Vagina (tissue), 2 donors: ENCODE data around the gene PRKAG2. TPM values are rescaled to one million over a fixed set of nuclear protein-coding genes. Genes with fewer than 3 reads are reported as not detected.
"Not testable (repeated sequence)": the region's sequence is repeated elsewhere in the genome, so short reads cannot be mapped to it uniquely, and the experiment has no call there.

ENCODE experiments used
- DNase-seq, 2 donors: peaks; one replicate each; pipeline ENCODE4 v3.0.0-alpha.2; 2017; ENCODE audit errors: extremely low spot score in 2 of 2
- H3K27ac ChIP-seq: fragments of 200-600 bp; sonication (generic); one replicate; pipeline ENCODE4 v1.5.1; 2019
- H3K27me3 ChIP-seq: fragments of 200-600 bp; sonication (generic); one replicate; pipeline ENCODE4 v1.5.1; 2019
- H3K36me3 ChIP-seq, 2 donors: fragments of 200-600 bp; sonication (generic); one replicate each; pipeline ENCODE4 v1.5.1; 2017 to 2019
- H3K4me1 ChIP-seq: fragments of 200-600 bp; sonication (generic); one replicate; pipeline ENCODE4 v1.5.1; 2019
- H3K4me3 ChIP-seq, 2 donors: fragments of 200-600 bp; sonication (generic); 1 replicate in 1 of 2; 2 replicates in 1 of 2; pipeline ENCODE4 v1.5.1; 2016 to 2019
- H3K9me3 ChIP-seq: fragments of 200-600 bp; sonication (generic); one replicate; pipeline ENCODE4 v1.5.1; 2019
- POLR2A ChIP-seq, 2 donors: fragments of 450-650 bp; IDR thresholded peaks; one replicate each; pipeline ENCODE4 v1.6.1; 2017; ENCODE audit warnings: antibody characterized with exemption in 2 of 2, mild to moderate bottlenecking in 2 of 2, moderate library complexity in 2 of 2
- POLR2AphosphoS5 ChIP-seq, 2 donors: sonication (generic); formaldehyde crosslinking; IDR thresholded peaks; one replicate each; pipeline ENCODE4 v1.9.0; 2017; ENCODE audit warnings: antibody characterized with exemption in 2 of 2, mild to moderate bottlenecking in 2 of 2, low read depth in 1 of 2; ENCODE audit not compliant: insufficient read depth in 1 of 2
- intact Hi-C: fragments of 100-400 bp; cut with DNase I; formaldehyde crosslinking; loops from one replicate; pipeline ENCODE4 v1.15.1; 2023
- total RNA-seq: library from RNA; depleted of rRNA; stranded (reverse); fragments of >200 nt; gene quantifications from one replicate; pipeline ENCODE4 v1.2.3, GENCODE V29; 2016
- TF ChIP-seq, protein P1 (sequence below), 3 experiments: fragments of 450-650 bp in 2 of 3; fragments of 200-600 bp in 1 of 3; sonication (generic) in 1 of 3; IDR thresholded peaks; one replicate each; pipeline ENCODE4 v1.5.1; 2017 to 2019; ENCODE audit warnings: antibody characterized with exemption in 3 of 3, mild to moderate bottlenecking in 2 of 3, moderate library complexity in 2 of 3

PRKAG2 gene
- total RNA-seq, 1 donor from 2014 or later: 25.0 TPM

DNA sequence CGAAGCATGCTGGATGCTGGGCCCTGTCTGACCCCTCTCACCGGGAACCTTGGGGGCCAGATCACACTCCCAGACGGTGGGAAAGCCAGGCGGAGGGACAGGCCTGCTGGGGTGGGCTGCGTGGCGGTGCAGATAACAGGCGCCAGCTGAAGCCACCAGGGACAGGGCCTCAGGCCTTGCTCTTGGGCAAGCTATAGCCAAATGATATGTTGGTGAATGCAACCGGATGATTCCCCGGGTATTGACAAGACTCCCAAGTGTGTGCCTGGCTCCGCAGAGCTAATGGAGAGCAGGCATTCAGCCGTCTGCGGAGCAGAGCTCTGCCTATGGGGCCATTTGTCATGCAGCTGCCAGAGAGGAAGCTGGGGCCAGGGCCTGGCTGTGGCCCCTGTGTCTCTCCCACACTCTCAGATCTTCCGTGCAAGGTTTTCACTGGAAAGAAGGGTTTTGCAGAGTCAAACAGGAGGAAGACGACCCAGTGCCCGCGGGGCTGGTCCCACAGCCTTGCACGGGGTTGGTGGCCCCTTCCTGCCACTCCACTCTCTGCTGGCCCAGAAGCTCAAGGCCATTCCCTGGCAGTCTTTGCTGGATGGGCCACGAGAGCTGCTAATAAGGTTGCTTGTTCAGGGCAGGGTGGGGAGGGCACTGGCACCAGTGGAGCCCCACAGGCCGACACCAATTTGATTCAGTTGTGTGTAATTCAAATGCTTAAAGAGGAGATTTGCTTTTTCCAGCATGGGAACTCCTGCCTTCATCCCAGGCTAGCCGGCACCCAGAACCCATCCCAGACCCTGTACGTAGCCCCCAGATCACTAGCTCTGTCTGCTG is 91.8 kb downstream of the PRKAG2 start:
- Histone ChIP-seq H3K36me3 (no peaks in the 10 kb centered on the region), H3K27me3 (no peaks in the 10 kb centered on the region), H3K9me3 (no peaks in the 10 kb centered on the region), H3K4me1 (peaks cover 12% of the 10 kb centered on the region), H3K4me3 (no peak overlapping the region), H3K27ac (no peak overlapping the region)
- TF ChIP-seq, protein P1, sequence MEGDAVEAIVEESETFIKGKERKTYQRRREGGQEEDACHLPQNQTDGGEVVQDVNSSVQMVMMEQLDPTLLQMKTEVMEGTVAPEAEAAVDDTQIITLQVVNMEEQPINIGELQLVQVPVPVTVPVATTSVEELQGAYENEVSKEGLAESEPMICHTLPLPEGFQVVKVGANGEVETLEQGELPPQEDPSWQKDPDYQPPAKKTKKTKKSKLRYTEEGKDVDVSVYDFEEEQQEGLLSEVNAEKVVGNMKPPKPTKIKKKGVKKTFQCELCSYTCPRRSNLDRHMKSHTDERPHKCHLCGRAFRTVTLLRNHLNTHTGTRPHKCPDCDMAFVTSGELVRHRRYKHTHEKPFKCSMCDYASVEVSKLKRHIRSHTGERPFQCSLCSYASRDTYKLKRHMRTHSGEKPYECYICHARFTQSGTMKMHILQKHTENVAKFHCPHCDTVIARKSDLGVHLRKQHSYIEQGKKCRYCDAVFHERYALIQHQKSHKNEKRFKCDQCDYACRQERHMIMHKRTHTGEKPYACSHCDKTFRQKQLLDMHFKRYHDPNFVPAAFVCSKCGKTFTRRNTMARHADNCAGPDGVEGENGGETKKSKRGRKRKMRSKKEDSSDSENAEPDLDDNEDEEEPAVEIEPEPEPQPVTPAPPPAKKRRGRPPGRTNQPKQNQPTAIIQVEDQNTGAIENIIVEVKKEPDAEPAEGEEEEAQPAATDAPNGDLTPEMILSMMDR (IDR thresholded peaks at IDR 0.05): no peak
- TF ChIP-seq POLR2AphosphoS5 (IDR thresholded peaks at IDR 0.05; ENCODE audit: insufficient read depth in 1 of 2, low read depth in 1 of 2): no peak
- no peak for TF ChIP-seq POLR2A (IDR thresholded peaks at IDR 0.05)
- intact Hi-C loops: loop anchor here (5.0 to 10.0 kb wide), 2 partner anchors 67 to 200 kb away; no protein-coding TSS in a partner anchor
- no peak for DNase-seq

DNA sequence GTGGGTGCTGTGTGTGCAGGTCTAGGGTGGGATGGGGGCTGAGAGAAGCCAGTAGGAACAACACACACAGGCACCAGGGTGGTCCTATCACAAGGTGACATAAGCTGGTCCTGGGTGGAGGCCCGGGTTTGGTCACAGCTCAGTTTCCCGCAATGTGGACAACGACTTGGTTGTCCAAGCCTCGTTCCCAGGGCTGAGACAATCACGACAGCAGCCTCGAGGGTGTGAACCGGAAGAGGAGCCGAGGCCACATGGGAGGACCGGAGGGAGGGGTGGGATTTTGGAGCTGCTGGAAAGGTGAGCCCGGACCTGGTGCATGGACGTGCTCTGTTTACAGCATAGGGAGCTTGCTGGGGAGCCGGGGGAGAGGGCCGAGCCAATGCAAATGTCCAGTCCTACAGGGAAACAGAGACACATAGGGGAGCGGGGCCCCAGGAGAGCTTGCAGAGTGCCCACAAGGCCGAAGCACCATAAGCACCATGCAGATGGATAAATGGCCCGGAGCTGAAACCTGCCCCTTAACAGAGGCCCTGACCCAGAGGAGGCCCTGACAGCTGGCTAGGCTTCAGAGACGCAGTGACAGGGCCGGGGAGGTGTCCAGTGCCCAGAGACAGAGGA is 92.8 kb downstream of the PRKAG2 start:
- Histone ChIP-seq H3K27ac (no peak overlapping the region), H3K27me3 (no peaks in the 10 kb centered on the region), H3K4me3 (no peak overlapping the region), H3K9me3 (no peaks in the 10 kb centered on the region), H3K36me3 (no peaks in the 10 kb centered on the region), H3K4me1 (peaks cover 12% of the 10 kb centered on the region)
- TF ChIP-seq POLR2A (IDR thresholded peaks at IDR 0.05): no peak
- no peak for DNase-seq
- intact Hi-C loops: loop anchor here (5.0 to 10.0 kb wide), 2 partner anchors 68 to 201 kb away; no protein-coding TSS in a partner anchor

DNA sequence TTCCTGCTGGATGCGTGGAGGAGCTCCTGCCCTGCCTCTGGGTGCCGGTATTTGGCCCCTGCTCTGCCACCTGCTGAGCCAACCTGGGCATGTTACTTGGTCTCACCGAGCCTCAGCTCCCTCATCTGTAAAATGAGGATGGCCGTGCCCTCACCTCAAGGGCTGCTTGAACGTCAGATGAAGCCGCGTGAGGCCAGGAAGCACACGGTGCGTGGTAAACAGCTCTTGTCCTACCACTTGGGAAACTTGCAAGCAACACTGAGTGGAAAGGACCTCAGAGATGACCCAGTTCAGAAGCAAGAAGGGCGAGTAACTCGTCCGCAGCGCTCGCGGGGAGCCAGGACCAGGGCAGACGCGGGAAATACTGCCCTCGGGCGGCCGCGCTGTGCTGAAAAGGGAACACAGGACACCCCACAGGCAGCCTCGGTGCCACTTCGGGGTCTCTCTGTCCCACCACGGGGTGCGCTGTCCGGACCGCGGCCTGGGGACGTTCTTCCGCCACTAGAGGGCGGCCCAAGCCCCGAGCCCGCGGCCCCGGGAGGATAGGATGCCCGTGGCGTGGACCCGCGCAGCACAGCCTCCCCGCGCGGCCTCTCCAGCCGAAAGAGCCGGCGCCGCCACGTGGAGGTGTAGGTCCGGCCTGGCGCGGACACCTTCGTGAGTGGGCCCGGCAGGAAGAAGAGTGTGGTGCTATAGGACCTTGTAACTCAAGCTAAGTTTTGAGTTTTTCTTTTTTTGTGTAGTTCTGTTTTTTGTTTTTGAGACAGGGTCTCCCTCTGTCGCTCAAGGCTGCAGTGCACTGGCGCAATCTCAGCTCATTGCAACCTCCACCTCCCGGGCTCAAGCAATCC is 94.1 kb downstream of the PRKAG2 start:
- no peak for DNase-seq
- H3K4me3 ChIP-seq: peak overlapping the region; percentile 29 to 39
- peak in 1 of 2 donors; percentile 45 for TF ChIP-seq POLR2AphosphoS5 (IDR thresholded peaks at IDR 0.05; ENCODE audit: insufficient read depth in 1 of 2, low read depth in 1 of 2)
- TF ChIP-seq POLR2A (IDR thresholded peaks at IDR 0.05): no peak
- TF ChIP-seq, protein P1 (IDR thresholded peaks at IDR 0.05): peak; percentile 60 to 93 (median 93)
- no peaks in the 10 kb centered on the region for H3K9me3 ChIP-seq
- peak overlapping the region; percentile 15 for H3K27ac ChIP-seq
- intact Hi-C loops: loop anchor here (5.0 to 10.0 kb wide), 2 partner anchors 69 to 202 kb away; no protein-coding TSS in a partner anchor
- H3K36me3 ChIP-seq: no peaks in the 10 kb centered on the region
- no peaks in the 10 kb centered on the region for H3K27me3 ChIP-seq
- H3K4me1 ChIP-seq: peaks cover 12% of the 10 kb centered on the region

DNA sequence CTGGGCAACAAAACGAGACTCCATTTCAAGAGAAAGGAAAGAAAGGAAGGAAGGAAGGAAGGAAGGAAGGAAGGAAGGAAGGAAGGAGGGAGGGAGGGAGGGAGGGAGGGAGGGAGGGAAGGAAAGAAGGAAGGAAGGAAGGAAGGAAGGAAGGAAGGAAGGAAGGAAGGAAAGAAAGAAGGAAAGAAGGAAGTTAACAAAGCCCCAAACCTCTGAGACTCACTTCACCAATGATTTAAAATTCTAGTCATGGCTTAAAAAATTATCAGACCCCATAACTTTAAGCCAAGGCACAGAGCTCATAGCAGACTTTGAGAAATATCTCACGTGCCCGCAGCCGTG is 94.7 kb downstream of the PRKAG2 start:
- H3K4me1 ChIP-seq: peaks cover 12% of the 10 kb centered on the region
- intact Hi-C loops: loop anchor here (5.0 to 10.0 kb wide), 2 partner anchors 70 to 203 kb away; no protein-coding TSS in a partner anchor
- H3K4me3 ChIP-seq, DNase-seq, H3K9me3 ChIP-seq, H3K27me3 ChIP-seq, H3K27ac ChIP-seq, H3K36me3 ChIP-seq: not testable (repeated sequence)

DNA sequence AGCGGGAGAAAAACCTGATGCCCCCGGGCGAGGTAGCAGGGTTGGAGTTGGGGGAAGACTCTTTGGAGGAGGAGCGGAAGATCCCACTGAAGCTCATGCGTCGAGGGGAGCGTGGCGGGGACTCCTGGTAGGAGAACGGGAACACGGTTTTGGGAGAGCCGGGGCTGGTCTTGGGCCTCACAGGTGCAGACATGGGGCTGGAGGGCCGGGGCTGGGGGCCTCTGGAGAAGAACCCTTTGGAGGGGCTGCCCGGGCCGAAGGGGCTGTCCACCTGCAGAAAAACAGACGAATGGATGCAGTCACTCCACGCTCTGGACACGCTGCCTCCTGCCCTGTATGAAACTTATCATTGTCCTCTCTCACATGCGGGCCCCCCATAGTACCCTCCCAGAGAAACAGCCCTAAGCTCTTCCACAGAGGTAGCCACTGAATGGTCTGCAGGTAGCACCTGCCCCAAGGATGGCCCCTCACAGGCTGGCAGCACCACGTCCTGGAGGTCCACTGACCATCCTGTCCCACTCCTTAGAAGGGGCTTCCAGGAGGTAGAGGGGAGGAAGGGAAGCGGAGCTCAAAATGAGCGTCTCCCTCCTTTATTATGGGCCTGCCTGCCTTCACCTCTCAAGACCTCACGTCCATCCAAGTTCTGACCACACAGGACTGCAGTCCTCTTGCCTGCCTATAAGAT is 95.6 kb downstream of the PRKAG2 start:
- H3K36me3 ChIP-seq: no peaks in the 10 kb centered on the region
- TF ChIP-seq, protein P1 (IDR thresholded peaks at IDR 0.05): no peak
- TF ChIP-seq POLR2A (IDR thresholded peaks at IDR 0.05): no peak
- no peak for TF ChIP-seq POLR2AphosphoS5 (IDR thresholded peaks at IDR 0.05; ENCODE audit: insufficient read depth in 1 of 2, low read depth in 1 of 2)
- H3K9me3 ChIP-seq: no peaks in the 10 kb centered on the region
- H3K27ac ChIP-seq: no peak overlapping the region
- H3K27me3 ChIP-seq: no peaks in the 10 kb centered on the region
- H3K4me3 ChIP-seq: no peak overlapping the region
- no peak for DNase-seq
- peaks cover 12% of the 10 kb centered on the region for H3K4me1 ChIP-seq
- intact Hi-C loops: loop anchor here (5.0 to 10.0 kb wide), 2 partner anchors 71 to 203 kb away; no protein-coding TSS in a partner anchor
